DOHH2 (cell line): ENCODE results near the gene RUNX1.

Experiments
- CTCF ChIP-seq: fragments of 200-600 bp; sonication (generic); IDR thresholded peaks from one replicate; pipeline ENCODE4 v1.5.1; 2014; ENCODE audit warnings: antibody characterized with exemption, mild to moderate bottlenecking, low read depth, low read length; ENCODE audit not compliant: poor library complexity, severe bottlenecking
- EZH2phosphoT487 ChIP-seq: fragments of 200-600 bp; sonication (generic); IDR thresholded peaks from 2 replicates; pipeline ENCODE4 v1.6.1; 2017; ENCODE audit warnings: borderline replicate concordance, mild to moderate bottlenecking, antibody characterized with exemption, low read length, moderate library complexity, mixed read lengths

GRCh38 chr21:34996304-34997101, 52.6 kb downstream of the RUNX1 start:
- TF ChIP-seq EZH2phosphoT487 (no peak), CTCF (no peak)
